Measurements from ENCODE around the gene CACNA2D3.

CACNA2D3 gene

DNA sequence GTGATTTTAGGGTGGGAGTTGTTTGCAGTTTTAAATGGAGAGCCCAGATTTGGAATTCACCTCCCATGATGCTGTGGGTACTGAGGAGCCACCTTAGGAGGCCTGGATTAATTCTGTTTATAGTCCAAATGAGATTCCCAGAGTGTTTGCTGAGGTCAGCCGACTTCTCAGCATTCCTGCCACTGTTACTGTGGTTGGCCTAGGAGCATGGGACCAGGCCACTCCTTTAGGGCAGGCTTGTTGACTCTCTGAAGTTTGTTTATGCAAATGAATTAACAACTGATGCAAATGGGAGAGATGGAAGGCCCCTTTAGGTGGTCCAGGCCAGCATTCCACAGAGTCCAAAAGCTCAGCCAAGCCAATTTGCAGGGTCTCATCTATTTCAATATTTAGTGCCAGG lies 46.1 kb downstream of the CACNA2D3 start:
- H3K27ac ChIP-seq: no peak overlapping the region
- no peak overlapping the region for H3K4me3 ChIP-seq
- TF ChIP-seq POLR2AphosphoS5 (IDR thresholded peaks at IDR 0.05; ENCODE audit: borderline replicate concordance, low read depth, low read length) (no peak), EZH2 (IDR thresholded peaks at IDR 0.05) (no peak), FOXP2 (optimal IDR thresholded peaks at IDR 0.05; ENCODE audit: control extremely low read depth, extremely low read length, insufficient read depth) (no peak)
- no peak overlapping the region for H3K9ac ChIP-seq (ENCODE audit: insufficient read length)
- no peaks in the 10 kb centered on the region for H3K9me3 ChIP-seq (ENCODE audit: low read depth, low read length)
- no peak for DNase-seq (ENCODE audit: low read depth, low spot score)
- no peaks in the 10 kb centered on the region for H3K36me3 ChIP-seq (ENCODE audit: insufficient read depth, low read length)

DNA sequence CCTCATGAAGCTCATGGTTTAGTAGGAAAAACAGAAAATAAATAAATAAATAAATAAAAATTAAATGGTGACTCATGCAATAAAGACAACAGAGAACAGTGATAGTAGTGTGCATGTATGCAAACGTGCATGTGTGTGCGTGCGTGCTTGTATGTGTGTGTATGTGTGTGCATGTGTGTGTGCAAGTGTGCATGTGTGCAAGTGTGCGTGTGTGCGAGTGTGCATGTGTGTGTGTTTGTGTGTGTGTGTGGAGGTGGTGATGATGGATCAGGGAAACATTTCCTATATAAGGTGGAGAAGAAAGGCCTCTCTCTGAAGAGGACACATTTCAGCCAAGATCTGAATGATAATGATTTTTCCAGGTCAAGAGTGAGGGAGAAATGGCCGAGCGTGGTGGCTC lies 47.2 kb downstream of the CACNA2D3 start:
- H3K27ac ChIP-seq: no peak overlapping the region
- no peaks in the 10 kb centered on the region for H3K36me3 ChIP-seq (ENCODE audit: insufficient read depth, low read length)

DNA sequence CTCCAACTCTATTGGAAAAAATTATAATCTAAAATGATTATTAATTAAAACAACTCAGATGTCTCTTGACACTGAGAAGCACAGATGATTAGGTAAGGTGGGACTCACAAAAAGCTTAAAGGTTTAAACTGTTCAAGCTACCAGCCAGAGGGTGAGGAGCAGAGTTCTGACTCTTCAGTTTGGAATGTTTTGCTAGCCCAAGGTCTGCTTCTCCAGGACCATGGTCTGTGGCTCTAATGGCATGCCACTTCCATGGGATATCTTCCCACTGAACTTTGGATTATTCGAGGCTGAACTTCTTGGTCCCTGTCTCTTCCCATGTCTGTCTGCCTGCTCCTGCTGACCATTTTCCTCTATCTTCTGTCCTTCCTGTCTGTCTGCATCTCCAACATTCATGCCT lies 49.2 kb downstream of the CACNA2D3 start:
- TF ChIP-seq FOXP2 (optimal IDR thresholded peaks at IDR 0.05; ENCODE audit: control extremely low read depth, extremely low read length, insufficient read depth): no peak
- TF ChIP-seq EZH2 (IDR thresholded peaks at IDR 0.05): no peak
- H3K9ac ChIP-seq (ENCODE audit: insufficient read length): no peak overlapping the region
- no peak for DNase-seq (ENCODE audit: low read depth, low spot score)
- no peak overlapping the region for H3K4me3 ChIP-seq
- H3K9me3 ChIP-seq (ENCODE audit: low read depth, low read length): no peaks in the 10 kb centered on the region
- H3K36me3 ChIP-seq (ENCODE audit: insufficient read depth, low read length): no peaks in the 10 kb centered on the region
- no peak overlapping the region for H3K27ac ChIP-seq

More for the DNA sequence above, 47.2 kb downstream of the CACNA2D3 start:
- H3K9ac ChIP-seq (ENCODE audit: insufficient read length): no peak overlapping the region
- TF ChIP-seq EZH2 (IDR thresholded peaks at IDR 0.05): no peak
- TF ChIP-seq POLR2AphosphoS5 (IDR thresholded peaks at IDR 0.05; ENCODE audit: borderline replicate concordance, low read depth, low read length): no peak
- no peak for TF ChIP-seq FOXP2 (optimal IDR thresholded peaks at IDR 0.05; ENCODE audit: control extremely low read depth, extremely low read length, insufficient read depth)
- no peak for DNase-seq (ENCODE audit: low read depth, low spot score)
- H3K4me3 ChIP-seq: no peak overlapping the region
- H3K9me3 ChIP-seq (ENCODE audit: low read depth, low read length): no peaks in the 10 kb centered on the region

DNA sequence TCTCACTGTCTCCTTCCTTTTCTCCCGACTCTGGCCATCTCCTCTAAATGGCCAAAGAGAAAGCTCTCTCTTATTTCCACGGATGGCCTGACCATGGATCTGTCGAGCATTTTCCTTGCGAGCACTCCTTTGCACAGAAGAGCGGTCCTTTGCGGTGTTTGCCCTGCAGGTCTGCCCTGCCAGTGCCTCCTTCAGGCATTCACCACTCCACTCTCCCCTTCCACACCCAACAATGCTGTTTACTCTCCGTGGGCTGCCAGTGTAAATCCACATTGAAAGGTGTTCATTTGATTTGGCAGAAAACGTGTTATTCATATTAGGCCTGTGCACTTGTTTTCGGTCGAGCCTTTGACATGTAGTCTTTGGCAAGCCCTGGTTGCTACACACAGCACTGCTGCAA lies 49.6 kb downstream of the CACNA2D3 start:
- H3K4me3 ChIP-seq: no peak overlapping the region
- TF ChIP-seq EZH2 (IDR thresholded peaks at IDR 0.05): no peak
- H3K36me3 ChIP-seq (ENCODE audit: insufficient read depth, low read length): no peaks in the 10 kb centered on the region
- H3K9me3 ChIP-seq (ENCODE audit: low read depth, low read length): no peaks in the 10 kb centered on the region
- no peak overlapping the region for H3K9ac ChIP-seq (ENCODE audit: insufficient read length)
- no peak overlapping the region for H3K27ac ChIP-seq
- DNase-seq (ENCODE audit: low read depth, low spot score): no peak

DNA sequence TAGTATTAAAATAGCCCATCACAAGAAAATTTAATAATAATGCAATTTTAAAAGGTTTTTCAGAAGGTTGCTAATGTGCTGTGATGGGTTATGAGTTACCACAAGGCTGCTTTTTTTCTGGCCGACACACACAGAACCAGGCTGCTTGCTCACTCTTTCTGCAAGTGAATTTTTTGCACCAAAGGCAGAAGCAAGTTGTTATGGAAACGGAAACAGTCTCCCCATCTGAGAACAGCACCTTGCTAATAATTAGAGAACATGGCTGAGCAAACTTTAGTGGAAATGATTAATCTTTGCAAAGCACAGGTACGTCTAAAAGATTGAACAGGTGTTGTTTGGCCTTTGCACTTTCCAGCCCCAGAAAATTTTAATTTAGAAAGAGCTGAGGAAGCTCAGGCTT lies 51.0 kb downstream of the CACNA2D3 start:
- H3K9me3 ChIP-seq (ENCODE audit: low read depth, low read length): no peaks in the 10 kb centered on the region

DNA sequence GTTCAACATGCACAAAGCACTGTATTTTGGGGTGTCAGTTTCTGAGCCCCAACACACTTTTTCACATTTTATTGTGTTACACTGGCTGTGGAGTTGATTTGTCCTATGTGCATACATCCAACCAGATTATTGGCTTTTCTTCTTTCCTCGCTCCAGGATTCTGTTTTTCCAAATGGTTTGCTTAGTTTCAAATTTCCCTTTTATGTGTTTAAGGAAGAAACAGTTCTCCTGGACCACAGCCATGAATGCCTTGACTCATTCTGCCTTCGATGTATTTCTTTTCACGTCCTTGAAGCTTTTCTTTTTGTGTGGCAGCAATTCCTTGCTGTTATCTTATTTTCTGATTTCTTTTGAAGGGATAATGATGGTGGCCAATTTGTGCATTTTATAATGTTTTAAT lies 53.8 kb downstream of the CACNA2D3 start:
- no peak for DNase-seq (ENCODE audit: low read depth, low spot score)
- TF ChIP-seq FOXP2 (optimal IDR thresholded peaks at IDR 0.05; ENCODE audit: control extremely low read depth, extremely low read length, insufficient read depth) (no peak), POLR2AphosphoS5 (IDR thresholded peaks at IDR 0.05; ENCODE audit: borderline replicate concordance, low read depth, low read length) (no peak), EZH2 (IDR thresholded peaks at IDR 0.05) (no peak)
- Histone ChIP-seq H3K4me3 (no peak overlapping the region), H3K36me3 (ENCODE audit: insufficient read depth, low read length) (no peaks in the 10 kb centered on the region), H3K27ac (no peak overlapping the region), H3K9me3 (ENCODE audit: low read depth, low read length) (no peaks in the 10 kb centered on the region), H3K9ac (ENCODE audit: insufficient read length) (no peak overlapping the region)

More for the DNA sequence above, 51.0 kb downstream of the CACNA2D3 start:
- DNase-seq (ENCODE audit: low read depth, low spot score): no peak
- Histone ChIP-seq H3K9ac (ENCODE audit: insufficient read length) (no peak overlapping the region), H3K36me3 (ENCODE audit: insufficient read depth, low read length) (no peaks in the 10 kb centered on the region), H3K4me3 (no peak overlapping the region), H3K27ac (no peak overlapping the region)
- TF ChIP-seq FOXP2 (optimal IDR thresholded peaks at IDR 0.05; ENCODE audit: control extremely low read depth, extremely low read length, insufficient read depth): no peak
- no peak for TF ChIP-seq POLR2AphosphoS5 (IDR thresholded peaks at IDR 0.05; ENCODE audit: borderline replicate concordance, low read depth, low read length)
- TF ChIP-seq EZH2 (IDR thresholded peaks at IDR 0.05): no peak

DNA sequence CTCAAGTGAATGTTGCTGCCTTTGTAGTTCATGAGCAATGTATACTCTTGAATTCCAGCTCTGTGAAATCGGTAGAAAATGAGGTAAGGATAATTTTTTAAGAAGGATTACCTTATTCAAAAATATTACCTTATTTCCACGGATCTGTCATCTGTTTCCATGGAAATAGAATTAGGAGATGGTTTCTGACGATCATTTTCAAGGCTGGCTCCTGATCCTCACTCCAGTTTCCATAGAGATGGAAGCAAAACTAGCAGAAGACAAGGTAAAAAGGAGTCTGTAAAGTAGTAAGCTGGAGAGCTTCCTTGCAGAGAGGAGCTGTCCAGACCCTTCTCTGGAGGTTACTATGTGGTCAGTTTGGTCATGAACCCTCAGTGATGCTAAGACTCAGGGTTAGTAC lies 55.5 kb downstream of the CACNA2D3 start:
- no peak for DNase-seq (ENCODE audit: low read depth, low spot score)
- H3K27ac ChIP-seq: no peak overlapping the region
- no peak overlapping the region for H3K4me3 ChIP-seq
- H3K9me3 ChIP-seq (ENCODE audit: low read depth, low read length): no peaks in the 10 kb centered on the region
- no peak overlapping the region for H3K9ac ChIP-seq (ENCODE audit: insufficient read length)
- no peak for TF ChIP-seq FOXP2 (optimal IDR thresholded peaks at IDR 0.05; ENCODE audit: control extremely low read depth, extremely low read length, insufficient read depth)
- no peak for TF ChIP-seq POLR2AphosphoS5 (IDR thresholded peaks at IDR 0.05; ENCODE audit: borderline replicate concordance, low read depth, low read length)
- no peak for TF ChIP-seq EZH2 (IDR thresholded peaks at IDR 0.05)
- H3K36me3 ChIP-seq (ENCODE audit: insufficient read depth, low read length): no peaks in the 10 kb centered on the region

DNA sequence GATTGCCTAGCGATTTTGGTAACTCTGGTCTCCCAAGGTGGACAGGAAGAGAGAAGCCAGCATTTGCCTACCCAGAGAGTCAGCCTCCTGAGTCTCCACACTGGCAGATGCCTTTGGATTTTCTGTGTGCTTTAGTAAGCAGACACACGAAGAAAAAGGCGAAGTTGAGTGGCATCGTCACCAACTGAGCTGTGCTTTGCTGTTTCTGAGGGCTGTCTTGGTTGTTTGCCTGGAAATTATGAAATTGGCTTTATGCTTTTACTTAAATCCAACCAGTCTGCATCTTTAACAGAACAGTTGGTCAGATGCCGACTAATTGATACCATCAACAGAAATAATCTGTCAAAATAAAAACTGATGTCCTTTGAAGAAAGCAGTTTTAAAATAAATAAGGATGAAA lies 56.0 kb downstream of the CACNA2D3 start:
- no peak for TF ChIP-seq EZH2 (IDR thresholded peaks at IDR 0.05)
- no peak for TF ChIP-seq POLR2AphosphoS5 (IDR thresholded peaks at IDR 0.05; ENCODE audit: borderline replicate concordance, low read depth, low read length)
- no peak for TF ChIP-seq FOXP2 (optimal IDR thresholded peaks at IDR 0.05; ENCODE audit: control extremely low read depth, extremely low read length, insufficient read depth)
- Histone ChIP-seq H3K36me3 (ENCODE audit: insufficient read depth, low read length) (no peaks in the 10 kb centered on the region), H3K4me3 (no peak overlapping the region), H3K9me3 (ENCODE audit: low read depth, low read length) (no peaks in the 10 kb centered on the region), H3K27ac (no peak overlapping the region), H3K9ac (ENCODE audit: insufficient read length) (no peak overlapping the region)
- no peak for DNase-seq (ENCODE audit: low read depth, low spot score)

DNA sequence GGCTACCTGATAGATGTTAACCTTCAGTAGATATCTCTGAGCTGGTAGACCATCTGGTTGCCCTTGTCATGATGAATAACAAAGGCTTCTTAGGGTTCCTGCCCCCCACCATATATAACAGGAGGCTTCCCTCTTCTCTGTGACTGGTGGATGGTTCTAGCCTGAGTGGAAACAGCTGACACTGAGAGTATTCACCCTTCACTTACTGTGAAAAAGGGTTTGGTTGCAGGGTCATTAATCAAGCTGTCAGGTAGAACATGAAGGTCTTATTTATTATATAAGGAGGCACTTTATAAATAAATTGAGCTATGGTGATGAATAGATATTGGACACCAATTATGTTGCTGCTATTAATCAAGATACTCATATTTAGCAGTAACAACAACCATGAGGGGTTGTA lies 58.6 kb downstream of the CACNA2D3 start:
- no peak for DNase-seq (ENCODE audit: low read depth, low spot score)
- Histone ChIP-seq H3K36me3 (ENCODE audit: insufficient read depth, low read length) (no peaks in the 10 kb centered on the region), H3K4me3 (no peak overlapping the region), H3K9ac (ENCODE audit: insufficient read length) (no peak overlapping the region), H3K27ac (no peak overlapping the region), H3K9me3 (ENCODE audit: low read depth, low read length) (no peaks in the 10 kb centered on the region)
- TF ChIP-seq FOXP2 (optimal IDR thresholded peaks at IDR 0.05; ENCODE audit: control extremely low read depth, extremely low read length, insufficient read depth) (no peak), EZH2 (IDR thresholded peaks at IDR 0.05) (no peak), POLR2AphosphoS5 (IDR thresholded peaks at IDR 0.05; ENCODE audit: borderline replicate concordance, low read depth, low read length) (no peak)
